GM12874 (cell line): ENCODE results near the gene LRRC1.

Experiments
- CTCF ChIP-seq: IDR thresholded peaks from 2 replicates; pipeline ENCODE4 v1.5.1; 2011; ENCODE audit warnings: low read depth, mild to moderate bottlenecking, control low read depth, low read length, moderate library complexity; ENCODE audit not compliant: insufficient read depth

The LRRC1 gene

GRCh38 chr6:53822401-53823125, 27.8 kb downstream of the LRRC1 start:
- no peak for TF ChIP-seq CTCF

- no peak for TF ChIP-seq CTCF
Measured at GRCh38 chr6:53824714-53825113, 29.9 kb downstream of the LRRC1 start.

GRCh38 chr6:53825532-53826321, 30.9 kb downstream of the LRRC1 start:
- TF ChIP-seq CTCF: no peak

- no peak for TF ChIP-seq CTCF
Measured at GRCh38 chr6:53827531-53827930, 32.7 kb downstream of the LRRC1 start.

GRCh38 chr6:53828215-53828614, 33.4 kb downstream of the LRRC1 start:
- no peak for TF ChIP-seq CTCF

GRCh38 chr6:53828966-53829697, 34.3 kb downstream of the LRRC1 start:
- no peak for TF ChIP-seq CTCF

- no peak for TF ChIP-seq CTCF
Measured at GRCh38 chr6:53829698-53830221, 35.0 kb downstream of the LRRC1 start.
